ENCODE measurements around the gene HTR5A. TPM values are rescaled to one million over a fixed set of nuclear protein-coding genes. Genes with fewer than 3 reads are reported as not detected.

Gene HTR5A
- total and polyA plus RNA-seq, 2 of the 13 experiments (the other 11 are each of a cell fraction or from before 2014, with no cell fraction given) = not detected

- Histone ChIP-seq H3K27me3 (ENCODE audit: control insufficient read depth in 1 of 2, insufficient read depth in 2 of 2, low read length in 2 of 2) (peaks cover 2 to 7% of the 10 kb centered on the region in 2 experiments; a peak in 1 of 5 replicates), H3K36me3 (replicated peaks in 1 of 2; ENCODE audit: control insufficient read depth in 1 of 2, insufficient read depth in 2 of 2, low read length in 2 of 2) (no peaks in the 10 kb centered on the region), H2AFZ (ENCODE audit: low read length) (no peak overlapping the region), H3K4me2 (ENCODE audit: low read depth, low read length) (no peak overlapping the region), H3K4me3 (replicated peaks in 1 of 3; ENCODE audit: insufficient read depth in 1 of 3, low read depth in 2 of 3, low read length in 3 of 3) (no peak overlapping the region), H3K27ac (ENCODE audit: extremely low read length, insufficient read depth, low read length) (no peak overlapping the region), H3K79me2 (ENCODE audit: insufficient read depth, low read length) (no peaks in the 10 kb centered on the region), H4K20me1 (ENCODE audit: insufficient read depth, low read length) (no peaks in the 10 kb centered on the region), H3K9me3 (ENCODE audit: low read length) (no peaks in the 10 kb centered on the region), H3K4me1 (ENCODE audit: insufficient read depth, low read length) (no peaks in the 10 kb centered on the region), H3K9ac (ENCODE audit: insufficient read depth, low read depth, low read length) (no peak overlapping the region)
- DNase-seq (ENCODE audit: low spot score) (no peak), FAIRE-seq (no peak), ATAC-seq (no peak)
- in situ Hi-C loops (cut with HindIII; ENCODE audit: extremely low pct_ligation_motif_present, low pct_unique_long_range_greater_than_20kb) = no loop called here
- TF ChIP-seq, protein P1, sequence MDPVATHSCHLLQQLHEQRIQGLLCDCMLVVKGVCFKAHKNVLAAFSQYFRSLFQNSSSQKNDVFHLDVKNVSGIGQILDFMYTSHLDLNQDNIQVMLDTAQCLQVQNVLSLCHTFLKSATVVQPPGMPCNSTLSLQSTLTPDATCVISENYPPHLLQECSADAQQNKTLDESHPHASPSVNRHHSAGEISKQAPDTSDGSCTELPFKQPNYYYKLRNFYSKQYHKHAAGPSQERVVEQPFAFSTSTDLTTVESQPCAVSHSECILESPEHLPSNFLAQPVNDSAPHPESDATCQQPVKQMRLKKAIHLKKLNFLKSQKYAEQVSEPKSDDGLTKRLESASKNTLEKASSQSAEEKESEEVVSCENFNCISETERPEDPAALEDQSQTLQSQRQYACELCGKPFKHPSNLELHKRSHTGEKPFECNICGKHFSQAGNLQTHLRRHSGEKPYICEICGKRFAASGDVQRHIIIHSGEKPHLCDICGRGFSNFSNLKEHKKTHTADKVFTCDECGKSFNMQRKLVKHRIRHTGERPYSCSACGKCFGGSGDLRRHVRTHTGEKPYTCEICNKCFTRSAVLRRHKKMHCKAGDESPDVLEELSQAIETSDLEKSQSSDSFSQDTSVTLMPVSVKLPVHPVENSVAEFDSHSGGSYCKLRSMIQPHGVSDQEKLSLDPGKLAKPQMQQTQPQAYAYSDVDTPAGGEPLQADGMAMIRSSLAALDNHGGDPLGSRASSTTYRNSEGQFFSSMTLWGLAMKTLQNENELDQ (CRISPR knock-in tag; IDR thresholded peaks at IDR 0.05; ENCODE audit: borderline replicate concordance) = no peak
- TF ChIP-seq REL (CRISPR knock-in tag; conservative IDR thresholded peaks at IDR 0.05) (no peak), RARG (CRISPR knock-in tag; IDR thresholded peaks at IDR 0.05; ENCODE audit: low read depth) (no peak), ZBTB4 (CRISPR knock-in tag; IDR thresholded peaks at IDR 0.05; ENCODE audit: borderline replicate concordance) (no peak), GFI1 (CRISPR knock-in tag; IDR thresholded peaks at IDR 0.05; ENCODE audit: borderline replicate concordance) (no peak), PHB2 (IDR thresholded peaks at IDR 0.05; ENCODE audit: partially characterized antibody) (no peak), NR2F2 (IDR thresholded peaks at IDR 0.05; ENCODE audit: borderline replicate concordance, low read depth) (no peak), ZNF788 (CRISPR knock-in tag; IDR thresholded peaks at IDR 0.05; ENCODE audit: borderline replicate concordance) (no peak), ZNF3 (CRISPR knock-in tag; IDR thresholded peaks at IDR 0.05) (no peak), ZNF17 (CRISPR knock-in tag; IDR thresholded peaks at IDR 0.05) (no peak), RAD21 (CRISPR knock-in tag; IDR thresholded peaks at IDR 0.05) (no peak), FOXK2 (IDR thresholded peaks at IDR 0.05) (no peak)
- TF ChIP-seq, protein P2, sequence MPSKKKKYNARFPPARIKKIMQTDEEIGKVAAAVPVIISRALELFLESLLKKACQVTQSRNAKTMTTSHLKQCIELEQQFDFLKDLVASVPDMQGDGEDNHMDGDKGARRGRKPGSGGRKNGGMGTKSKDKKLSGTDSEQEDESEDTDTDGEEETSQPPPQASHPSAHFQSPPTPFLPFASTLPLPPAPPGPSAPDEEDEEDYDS (CRISPR knock-in tag; IDR thresholded peaks at IDR 0.05) = no peak
- ChIA-PET POLR2A (no interaction called here), CTCF (ENCODE audit: low intra/inter-chr PET ratio, low total read pairs) (no interaction called here)
- intact Hi-C loops (cut with micrococcal nuclease; ENCODE audit: unreplicated experiment) = no loop called here
- WGBS (ENCODE audit: low lambda C conversion rate) = 7% methylated on average over 7 of the region's 7 CpGs
- BruUV-seq (replicated peaks) = no TSS peak
These were observed 13.0 kb upstream of the HTR5A start for GRCh38 chr7:155057076-155057475.
